SKM-1 (cell line): ENCODE measurements around the gene KLF1.
"Not testable (repeated sequence)": the region's sequence is repeated elsewhere in the genome, so short reads cannot be mapped to it uniquely, and the experiment has no call there.

Experiments used
- DNase-seq: peaks from one replicate; lab custom pipeline; 2025; ENCODE audit not compliant: unreplicated experiment; lab: John Stamatoyannopoulos, UW

KLF1 gene

GRCh38 chr19:12886969-12887747 lies at the start of gene KLF1:
Gene KLF1, minus strand, starts transcription at chr19:12887201. Its CDS starts 61 bp downstream, at chr19:12887140.
- no peak for DNase-seq

GRCh38 chr19:12936582-12936981 lies 49.6 kb upstream of the KLF1 start:
- no peak for DNase-seq

GRCh38 chr19:12935071-12935470 lies 48.1 kb upstream of the KLF1 start:
- no peak for DNase-seq

- peak; percentile 88 for DNase-seq
Measured at GRCh38 chr19:12933287-12934072, 46.5 kb upstream of the KLF1 start, which contains the start of gene FARSA. Gene FARSA, minus strand, starts transcription at chr19:12933711. Its CDS starts 15 bp downstream, at chr19:12933696.

GRCh38 chr19:12932392-12933286 lies 45.6 kb upstream of the KLF1 start:
- DNase-seq = no peak

- no peak for DNase-seq
Measured at GRCh38 chr19:12930002-12930645, 43.1 kb upstream of the KLF1 start.

DNA sequence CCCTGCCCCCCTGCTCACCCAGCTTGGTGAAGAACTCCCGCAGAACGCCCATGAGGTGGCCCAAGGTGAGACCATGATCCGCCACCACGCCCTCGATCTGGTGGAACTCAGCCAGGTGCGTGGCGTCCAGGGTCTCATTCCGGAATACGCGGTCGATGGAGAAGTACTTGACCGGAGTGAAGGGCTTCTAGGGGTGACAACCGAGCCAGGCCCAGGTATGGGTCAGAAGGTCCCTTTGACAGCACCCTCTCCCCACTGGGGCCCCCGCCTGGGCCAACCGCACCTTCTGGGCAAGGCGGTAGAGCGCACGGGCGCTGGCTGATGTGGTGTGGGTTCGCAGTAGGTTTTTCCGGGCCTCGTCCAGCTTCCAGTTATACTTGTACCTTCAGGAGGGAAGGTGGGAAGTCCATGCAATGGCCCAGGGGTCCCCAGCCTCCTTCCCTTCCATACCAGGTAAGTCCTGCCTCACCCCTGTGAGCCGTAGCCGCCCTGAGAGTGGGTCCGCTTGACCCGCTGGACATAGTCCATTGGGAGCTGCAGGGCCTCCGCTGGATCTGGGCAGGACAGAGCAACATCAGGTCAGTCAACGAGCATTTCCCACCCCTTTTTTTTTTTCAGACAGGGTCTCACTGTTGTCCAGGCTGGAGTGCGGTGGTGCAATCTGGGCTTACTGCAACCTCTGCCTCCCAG lies 37.8 kb upstream of the KLF1 start:
- DNase-seq = no peak

DNA sequence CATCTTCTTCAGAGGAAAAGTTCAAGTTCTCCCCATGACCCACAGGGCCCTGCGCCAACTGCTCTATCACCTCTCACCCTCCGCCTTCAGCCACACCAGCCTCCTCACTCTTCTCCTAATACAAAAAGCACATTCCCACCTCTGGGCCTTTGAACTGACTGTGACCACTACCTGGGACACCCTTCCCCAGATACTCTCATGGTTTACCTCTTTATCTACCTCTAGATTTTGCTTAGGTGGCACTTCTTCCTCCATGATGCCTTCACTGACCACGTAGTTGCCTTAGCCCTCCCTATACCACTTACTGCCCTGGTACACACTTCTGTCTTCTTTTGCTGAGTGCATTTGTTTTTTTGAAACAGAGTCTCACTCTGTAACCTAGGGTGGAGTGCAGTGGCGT lies 36.0 kb upstream of the KLF1 start:
- DNase-seq = no peak

- DNase-seq = no peak
Measured at GRCh38 chr19:12921047-12921446, 34.0 kb upstream of the KLF1 start.

GRCh38 chr19:12918253-12918652 lies 31.3 kb upstream of the KLF1 start:
- no peak for DNase-seq

DNA sequence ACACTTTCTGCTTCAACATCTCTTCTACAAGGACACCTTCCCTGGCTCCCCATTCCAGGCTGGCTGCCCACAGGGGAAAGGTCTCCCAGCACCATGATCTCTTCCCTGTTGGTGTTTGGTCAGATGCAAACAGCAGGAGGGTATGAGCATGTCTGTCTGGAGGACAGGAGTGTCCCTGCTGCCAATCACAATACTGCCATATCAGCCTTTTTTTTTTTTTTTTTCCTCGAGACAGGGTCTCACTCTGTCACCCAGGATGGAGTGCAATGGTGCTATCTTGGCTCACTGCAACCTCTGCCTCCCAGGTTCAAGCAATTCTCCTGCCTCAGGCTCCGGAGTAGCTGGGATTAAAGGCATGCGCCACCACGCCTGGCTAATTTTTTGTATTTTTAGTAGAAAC lies 28.9 kb upstream of the KLF1 start:
- not testable (repeated sequence) for DNase-seq

- peak; percentile 59 for DNase-seq
Measured at GRCh38 chr19:12913851-12914690, 27.1 kb upstream of the KLF1 start.

DNA sequence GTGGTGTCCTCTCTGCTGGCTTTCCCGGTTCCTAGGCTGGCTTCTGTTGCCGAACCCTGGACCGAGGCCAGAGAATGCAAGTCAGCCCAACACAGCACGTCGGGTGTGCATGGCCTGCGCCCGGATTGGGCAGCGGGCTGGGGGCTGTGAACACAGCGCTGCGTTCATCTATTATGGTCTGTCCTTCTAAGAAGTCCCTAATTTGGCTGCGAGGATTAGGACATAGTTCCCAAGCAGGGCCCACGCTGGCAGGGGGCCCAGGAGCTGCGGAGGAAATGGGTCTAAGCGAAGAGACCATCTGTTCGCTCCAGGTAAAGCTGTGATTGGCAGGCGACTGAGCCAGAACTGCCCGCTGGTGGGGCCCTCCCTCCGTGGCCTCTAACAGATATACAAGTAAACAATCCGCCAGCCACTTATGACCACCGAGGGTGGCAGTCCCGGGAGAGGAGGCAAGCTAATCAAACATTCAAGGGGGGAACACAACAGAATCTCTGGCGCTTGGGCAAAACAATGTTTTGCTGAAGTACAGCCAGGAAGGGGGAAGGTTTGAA lies 26.1 kb upstream of the KLF1 start:
- no peak for DNase-seq

- DNase-seq = no peak
Measured at GRCh38 chr19:12912571-12912970, 25.6 kb upstream of the KLF1 start.

GRCh38 chr19:12907166-12907565 lies 20.2 kb upstream of the KLF1 start:
- DNase-seq = no peak

DNA sequence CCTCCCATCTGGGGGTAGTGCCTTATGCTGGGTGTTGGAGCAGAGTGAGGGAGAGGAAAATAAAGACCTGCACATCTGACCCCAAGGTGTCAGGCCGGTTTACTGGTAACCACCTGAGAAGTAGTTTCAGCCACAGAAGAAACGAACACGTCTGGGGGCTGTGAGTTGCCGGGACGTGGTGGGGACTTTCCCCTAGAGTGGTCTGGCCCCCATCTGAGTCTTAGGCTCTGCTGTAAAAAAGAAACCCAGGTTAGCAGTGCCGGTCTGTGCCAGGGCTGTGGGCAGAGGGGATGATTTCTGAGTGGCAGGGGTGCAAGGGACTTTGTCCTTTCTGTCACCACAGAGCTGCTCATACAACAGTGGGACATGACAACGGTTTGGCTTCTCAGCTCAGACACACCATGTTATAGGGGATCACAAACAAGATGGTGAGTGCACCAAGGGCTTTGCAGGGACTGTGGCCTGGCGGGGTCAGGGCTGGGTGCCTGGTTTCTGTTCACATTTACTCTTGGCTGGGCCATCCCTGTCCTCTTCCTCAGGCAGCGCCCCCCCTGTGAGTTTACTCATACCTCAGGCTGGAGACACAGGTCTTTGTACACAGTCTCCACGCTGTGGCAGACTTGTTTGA lies 13.0 kb upstream of the KLF1 start:
- no peak for DNase-seq

DNA sequence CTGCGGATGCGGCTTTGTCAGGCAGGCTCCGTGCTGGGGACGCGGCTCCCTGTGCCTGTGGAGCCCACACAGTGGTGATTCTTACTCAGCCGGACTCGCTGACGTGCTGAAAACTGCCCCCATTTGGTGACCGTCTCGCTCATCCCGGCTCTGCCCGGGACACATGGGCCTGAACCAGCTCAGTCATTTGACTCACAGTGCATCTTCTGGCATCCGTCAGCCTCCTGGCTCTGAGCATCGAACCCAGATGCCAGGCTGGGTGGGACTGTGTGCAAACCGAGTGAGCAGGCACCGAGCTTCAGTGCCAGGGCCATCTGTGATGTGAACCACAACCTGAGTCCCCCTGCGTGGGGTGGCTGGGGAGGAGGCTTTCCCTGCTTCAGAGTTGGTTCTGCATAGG lies 9.5 kb upstream of the KLF1 start:
- DNase-seq = no peak

DNA sequence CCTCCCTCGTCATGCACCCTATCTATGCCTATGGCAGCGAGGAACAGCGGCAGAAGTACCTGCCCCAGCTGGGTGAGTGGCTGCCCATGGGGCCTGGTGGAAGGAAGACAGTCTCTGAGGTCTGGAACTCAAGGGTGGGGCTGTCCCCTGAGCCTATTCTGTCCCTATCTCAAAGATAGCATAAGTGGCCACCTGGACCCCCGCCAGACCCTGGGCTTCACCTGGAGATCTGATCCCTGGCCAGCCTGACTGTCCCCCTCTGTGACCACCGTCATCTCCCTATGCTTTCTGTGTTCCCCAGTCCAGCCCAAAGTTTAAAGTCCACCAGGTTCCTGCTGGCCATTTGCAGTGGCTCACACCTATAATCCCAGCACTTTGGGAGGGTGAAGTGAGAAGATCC lies 6.6 kb upstream of the KLF1 start:
- no peak for DNase-seq
